KMS-11 (cell line): ENCODE measurements around the gene TAS2R30.

Experiments used
- H2AFZ ChIP-seq: fragments of 200-600 bp; sonication (generic); 2 replicates; pipeline ENCODE4 v1.6.1; 2016; ENCODE audit warnings: antibody characterized with exemption, mixed run types, low read depth
- H3K27ac ChIP-seq: fragments of 200-600 bp; sonication (generic); 2 replicates; pipeline ENCODE4 v1.6.1; 2016; ENCODE audit warnings: mild to moderate bottlenecking, mixed run types
- H3K27me3 ChIP-seq: fragments of 200-600 bp; sonication (generic); 2 replicates; pipeline ENCODE4 v1.6.1; 2017; ENCODE audit warnings: mild to moderate bottlenecking, low read depth, mixed run types, moderate library complexity; ENCODE audit not compliant: insufficient read depth
- H3K36me3 ChIP-seq: fragments of 200-600 bp; sonication (generic); 2 replicates; pipeline ENCODE4 v1.6.1; 2017; ENCODE audit warnings: mild to moderate bottlenecking, mixed run types; ENCODE audit not compliant: insufficient read depth
- H3K4me1 ChIP-seq: fragments of 200-600 bp; sonication (generic); 2 replicates; pipeline ENCODE4 v1.6.1; 2016; ENCODE audit warnings: mild to moderate bottlenecking, low read depth, mixed run types; ENCODE audit not compliant: poor library complexity, severe bottlenecking
- H3K4me2 ChIP-seq: fragments of 200-600 bp; sonication (generic); 2 replicates; pipeline ENCODE4 v1.7.0; 2016; ENCODE audit warnings: mild to moderate bottlenecking, mixed run types
- H3K4me3 ChIP-seq: fragments of 200-600 bp; sonication (generic); IDR thresholded peaks from 2 replicates; pipeline ENCODE4 v1.6.1; 2017; ENCODE audit warnings: low read depth, low read length, mixed read lengths; ENCODE audit not compliant: insufficient read depth
- H3K79me2 ChIP-seq: fragments of 200-600 bp; sonication (generic); 2 replicates; pipeline ENCODE4 v1.6.1; 2016; ENCODE audit warnings: low read depth, mixed run types; ENCODE audit not compliant: insufficient read depth
- H3K9ac ChIP-seq: fragments of 200-600 bp; sonication (generic); 2 replicates; pipeline ENCODE4 v1.6.1; 2016; ENCODE audit warnings: mild to moderate bottlenecking, mixed run types
- H4K20me1 ChIP-seq: fragments of 200-600 bp; sonication (generic); 2 replicates; pipeline ENCODE4 v1.6.1; 2016; ENCODE audit warnings: mild to moderate bottlenecking, mixed run types; ENCODE audit not compliant: insufficient read depth
- TF ChIP-seq, protein P1 (sequence below): fragments of 200-600 bp; sonication (generic); conservative IDR thresholded peaks from 2 replicates; pipeline ENCODE4 v1.6.1; 2017; ENCODE audit warnings: low read depth, mild to moderate bottlenecking, antibody characterized with exemption, low read length, moderate library complexity, mixed read lengths

The TAS2R30 gene

DNA sequence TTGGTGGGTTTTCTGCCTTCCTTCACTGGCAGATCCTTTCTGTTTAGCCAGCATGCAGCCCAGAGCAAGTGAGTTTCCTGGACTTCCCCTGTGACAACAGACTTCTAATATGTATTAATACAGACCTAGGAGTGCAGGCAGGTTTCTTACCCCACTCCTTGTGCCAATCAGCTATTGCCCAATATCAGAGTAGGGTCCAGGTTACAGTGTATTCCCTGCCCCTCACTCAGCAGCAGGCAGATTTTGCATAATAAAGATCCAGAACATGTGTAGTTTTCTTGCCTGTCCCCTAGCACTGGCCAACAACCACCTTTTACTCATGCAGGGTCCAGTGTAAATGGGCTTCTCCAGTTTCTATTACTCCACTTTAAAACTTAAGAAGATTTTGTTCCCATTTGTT is 31.9 kb upstream of the TAS2R30 start:
- Histone ChIP-seq H4K20me1 (peaks cover 9% of the 10 kb centered on the region; the same call in 1 of the 2 replicates), H2AFZ (no peak overlapping the region), H3K27me3 (no peaks in the 10 kb centered on the region), H3K36me3 (no peaks in the 10 kb centered on the region; the same call in 1 of the 2 replicates), H3K4me2 (no peak overlapping the region), H3K4me1 (no peaks in the 10 kb centered on the region), H3K4me3 (no peak overlapping the region), H3K9ac (no peak overlapping the region), H3K27ac (no peak overlapping the region), H3K79me2 (peaks cover 46% of the 10 kb centered on the region)
- TF ChIP-seq, protein P1, sequence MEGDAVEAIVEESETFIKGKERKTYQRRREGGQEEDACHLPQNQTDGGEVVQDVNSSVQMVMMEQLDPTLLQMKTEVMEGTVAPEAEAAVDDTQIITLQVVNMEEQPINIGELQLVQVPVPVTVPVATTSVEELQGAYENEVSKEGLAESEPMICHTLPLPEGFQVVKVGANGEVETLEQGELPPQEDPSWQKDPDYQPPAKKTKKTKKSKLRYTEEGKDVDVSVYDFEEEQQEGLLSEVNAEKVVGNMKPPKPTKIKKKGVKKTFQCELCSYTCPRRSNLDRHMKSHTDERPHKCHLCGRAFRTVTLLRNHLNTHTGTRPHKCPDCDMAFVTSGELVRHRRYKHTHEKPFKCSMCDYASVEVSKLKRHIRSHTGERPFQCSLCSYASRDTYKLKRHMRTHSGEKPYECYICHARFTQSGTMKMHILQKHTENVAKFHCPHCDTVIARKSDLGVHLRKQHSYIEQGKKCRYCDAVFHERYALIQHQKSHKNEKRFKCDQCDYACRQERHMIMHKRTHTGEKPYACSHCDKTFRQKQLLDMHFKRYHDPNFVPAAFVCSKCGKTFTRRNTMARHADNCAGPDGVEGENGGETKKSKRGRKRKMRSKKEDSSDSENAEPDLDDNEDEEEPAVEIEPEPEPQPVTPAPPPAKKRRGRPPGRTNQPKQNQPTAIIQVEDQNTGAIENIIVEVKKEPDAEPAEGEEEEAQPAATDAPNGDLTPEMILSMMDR: no peak

DNA sequence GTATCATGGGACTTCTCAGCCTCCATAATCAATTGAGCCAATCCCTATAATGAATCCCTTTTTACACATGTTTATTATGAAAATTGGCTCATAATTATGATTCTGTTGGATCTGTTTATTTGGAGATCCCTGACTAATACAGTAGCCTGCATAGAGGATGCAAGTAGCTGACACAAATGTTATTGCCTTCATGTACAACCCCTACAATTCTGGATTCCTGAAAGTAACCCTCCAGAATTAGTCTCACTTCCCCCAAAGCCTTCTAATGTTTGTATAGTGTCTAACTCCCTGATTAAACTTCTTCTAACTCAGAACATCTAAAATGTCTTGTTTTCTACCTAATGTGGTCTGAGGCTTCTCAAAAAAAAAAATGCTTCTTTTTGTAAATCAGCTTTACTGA is 29.9 kb upstream of the TAS2R30 start:
- Histone ChIP-seq H2AFZ (no peak overlapping the region), H3K27me3 (no peaks in the 10 kb centered on the region), H3K4me2 (no peak overlapping the region), H3K4me1 (no peaks in the 10 kb centered on the region), H3K79me2 (peaks cover 36% of the 10 kb centered on the region), H3K9ac (no peak overlapping the region), H3K27ac (no peak overlapping the region), H4K20me1 (0 out of 2 replicates have a peak, but pooled peaks cover 6% of the 10 kb centered on the region), H3K4me3 (no peak overlapping the region), H3K36me3 (no peaks in the 10 kb centered on the region; the same call in 1 of the 2 replicates)
- TF ChIP-seq, protein P1: no peak

DNA sequence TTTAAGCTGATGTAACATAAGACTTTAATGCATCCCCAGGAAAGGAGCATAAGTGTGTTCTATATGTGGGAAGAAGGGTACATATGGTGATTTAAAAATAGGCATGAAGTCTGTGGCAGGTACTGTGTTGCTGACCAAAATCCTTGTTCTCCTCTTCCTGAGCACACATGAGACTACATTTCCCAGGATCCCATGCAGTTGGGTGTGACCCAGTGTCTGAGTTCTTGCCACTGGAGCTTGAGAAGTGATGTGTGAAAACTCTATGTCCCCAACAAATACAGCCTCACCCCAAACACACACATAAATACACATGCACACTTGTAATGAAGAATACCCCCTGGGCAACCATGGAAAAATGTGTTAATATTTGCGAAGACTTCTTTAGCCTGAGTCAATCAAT is 28.1 kb upstream of the TAS2R30 start:
- TF ChIP-seq, protein P1: no peak
- no peaks in the 10 kb centered on the region for H3K27me3 ChIP-seq
- no peak overlapping the region for H3K9ac ChIP-seq
- H4K20me1 ChIP-seq: 0 out of 2 replicates have a peak, but pooled peaks cover 6% of the 10 kb centered on the region
- no peak overlapping the region for H3K4me2 ChIP-seq
- no peaks in the 10 kb centered on the region for H3K4me1 ChIP-seq
- H3K4me3 ChIP-seq: no peak overlapping the region
- H3K27ac ChIP-seq: no peak overlapping the region
- H3K79me2 ChIP-seq: peaks cover 27% of the 10 kb centered on the region; the same call in 1 of the 2 replicates
- H3K36me3 ChIP-seq: no peaks in the 10 kb centered on the region; the same call in 1 of the 2 replicates
- H2AFZ ChIP-seq: no peak overlapping the region

DNA sequence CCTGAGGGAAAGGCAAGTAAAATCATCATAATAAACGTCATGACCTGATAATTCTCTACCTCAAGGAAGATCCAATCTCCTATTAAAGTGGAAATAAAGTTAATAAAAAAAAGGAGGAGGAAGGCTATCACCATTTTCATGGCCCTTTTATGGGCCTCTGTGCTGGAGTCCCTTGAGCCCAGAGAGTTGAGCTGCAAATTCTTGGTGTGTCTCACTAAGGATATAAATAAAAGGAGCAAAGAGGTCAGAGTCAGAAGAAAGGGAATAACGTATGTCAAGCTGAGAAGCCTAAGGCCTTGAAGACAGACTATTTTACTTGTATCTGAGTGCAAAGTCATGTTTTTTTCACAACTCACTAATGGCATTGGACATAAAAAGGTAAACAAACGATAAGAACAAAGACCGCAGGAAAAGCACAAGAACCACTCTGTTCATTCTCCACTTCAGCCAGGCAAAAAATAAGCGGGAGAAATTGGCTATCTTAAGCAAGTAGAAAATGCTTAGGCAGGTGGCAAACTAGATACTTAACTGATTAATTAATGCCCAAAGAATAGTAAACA is 24.5 kb upstream of the TAS2R30 start:
- Histone ChIP-seq H3K27ac (no peak overlapping the region), H4K20me1 (no peaks in the 10 kb centered on the region), H3K27me3 (no peaks in the 10 kb centered on the region), H3K36me3 (no peaks in the 10 kb centered on the region), H2AFZ (no peak overlapping the region), H3K79me2 (peaks cover 35% of the 10 kb centered on the region; the same call in 1 of the 2 replicates), H3K4me2 (no peak overlapping the region), H3K4me1 (no peaks in the 10 kb centered on the region), H3K4me3 (no peak overlapping the region), H3K9ac (no peak overlapping the region)
- TF ChIP-seq, protein P1: no peak
